Activated CD8-positive, alpha-beta memory T cell treated with anti-CD3 and anti-CD28 coated beads, Interleukin-2, amount 50 U/mL, for 4 hours (primary cell): ENCODE measurements around the gene MARCO.

Experiments used
- DNase-seq: peaks from one replicate; pipeline ENCODE4 v3.0.0-alpha.2; 2020

The MARCO gene

GRCh38 chr2:118942031-118942430 is at the start of gene MARCO:
MARCO (plus strand) TSS chr2:118942194; CDS start chr2:118942301, 107 bp downstream.
- DNase-seq, result no peak

GRCh38 chr2:118893100-118893499 is 48.9 kb upstream of the MARCO start:
- DNase-seq, result no peak

GRCh38 chr2:118902266-118903028 is 39.5 kb upstream of the MARCO start:
- no peak for DNase-seq

GRCh38 chr2:118903029-118903351 is 39.0 kb upstream of the MARCO start:
- no peak for DNase-seq

- DNase-seq, result no peak
Observed at GRCh38 chr2:118903551-118904479, 38.2 kb upstream of the MARCO start.

- DNase-seq, result no peak
Observed at GRCh38 chr2:118905206-118905605, 36.8 kb upstream of the MARCO start.

- DNase-seq, result no peak
Observed at GRCh38 chr2:118906186-118906585, 35.8 kb upstream of the MARCO start.

GRCh38 chr2:118907759-118908158 is 34.2 kb upstream of the MARCO start:
- DNase-seq, result no peak

- DNase-seq, result no peak
Observed at GRCh38 chr2:118909191-118909590, 32.8 kb upstream of the MARCO start.

- no peak for DNase-seq
Observed at GRCh38 chr2:118911166-118911856, 30.7 kb upstream of the MARCO start.

- no peak for DNase-seq
Observed at GRCh38 chr2:118911936-118912335, 30.1 kb upstream of the MARCO start.

GRCh38 chr2:118913131-118913802 is 28.7 kb upstream of the MARCO start:
- no peak for DNase-seq

GRCh38 chr2:118913803-118914645 is 28.0 kb upstream of the MARCO start:
- DNase-seq, result no peak

GRCh38 chr2:118914721-118915453 is 27.1 kb upstream of the MARCO start:
- no peak for DNase-seq

- DNase-seq, result no peak
Observed at GRCh38 chr2:118918017-118918416, 24.0 kb upstream of the MARCO start.

- DNase-seq, result no peak
Observed at GRCh38 chr2:118921646-118922045, 20.3 kb upstream of the MARCO start.

- no peak for DNase-seq
Observed at GRCh38 chr2:118922254-118922653, 19.7 kb upstream of the MARCO start.

GRCh38 chr2:118923371-118923770 is 18.6 kb upstream of the MARCO start:
- DNase-seq, result no peak

GRCh38 chr2:118925476-118925875 is 16.5 kb upstream of the MARCO start:
- DNase-seq, result no peak

GRCh38 chr2:118925981-118926380 is 16.0 kb upstream of the MARCO start:
- no peak for DNase-seq

GRCh38 chr2:118929059-118929458 is 12.9 kb upstream of the MARCO start:
- no peak for DNase-seq
